ENCODE results near the gene DGKA.
"Not testable (repeated sequence)": the region's sequence is repeated elsewhere in the genome, so short reads cannot be mapped to it uniquely, and the experiment has no call there.

The DGKA gene

DNA sequence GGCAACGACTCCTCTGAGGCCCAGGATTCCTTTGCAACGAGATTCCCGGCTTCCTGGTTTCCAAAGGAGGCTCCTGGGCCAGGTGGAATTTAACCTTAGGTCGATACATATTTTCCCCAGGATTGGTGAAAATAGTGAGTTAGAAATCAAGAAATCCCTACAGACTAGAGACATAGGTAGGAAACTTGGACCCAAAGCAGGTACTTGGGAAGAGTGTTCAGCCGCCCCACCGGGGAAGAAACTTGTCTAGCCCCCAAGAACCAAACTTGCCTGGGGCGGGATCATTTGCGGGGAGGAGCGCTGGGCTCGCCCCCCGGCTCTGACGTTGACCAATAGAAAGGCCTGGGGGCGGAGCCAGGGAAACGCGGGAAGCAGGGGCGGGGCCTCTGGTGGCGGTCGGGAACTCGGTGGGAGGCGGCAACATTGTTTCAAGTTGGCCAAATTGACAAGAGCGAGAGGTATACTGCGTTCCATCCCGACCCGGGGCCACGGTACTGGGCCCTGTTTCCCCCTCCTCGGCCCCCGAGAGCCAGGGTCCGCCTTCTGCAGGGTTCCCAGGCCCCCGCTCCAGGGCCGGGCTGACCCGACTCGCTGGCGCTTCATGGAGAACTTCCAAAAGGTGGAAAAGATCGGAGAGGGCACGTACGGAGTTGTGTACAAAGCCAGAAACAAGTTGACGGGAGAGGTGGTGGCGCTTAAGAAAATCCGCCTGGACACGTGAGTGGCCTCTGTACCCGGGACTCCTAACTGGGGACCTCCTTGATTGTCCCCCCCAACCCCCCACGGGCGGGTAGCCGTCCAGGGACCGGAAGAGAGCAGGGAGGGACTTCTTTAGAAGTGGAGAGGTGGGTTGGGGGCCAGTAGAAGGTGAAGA is 35.7 kb downstream of the DGKA start, which contains the start of gene CDK2:
CDK2 (plus strand) TSS at position 423 of the 874 bp plus-strand sequence; CDS start at position 602, 179 bp downstream.
- DNase-seq (ENCODE audit: low read depth in 2 of 2) = peak; percentile 89 to 94

DNA sequence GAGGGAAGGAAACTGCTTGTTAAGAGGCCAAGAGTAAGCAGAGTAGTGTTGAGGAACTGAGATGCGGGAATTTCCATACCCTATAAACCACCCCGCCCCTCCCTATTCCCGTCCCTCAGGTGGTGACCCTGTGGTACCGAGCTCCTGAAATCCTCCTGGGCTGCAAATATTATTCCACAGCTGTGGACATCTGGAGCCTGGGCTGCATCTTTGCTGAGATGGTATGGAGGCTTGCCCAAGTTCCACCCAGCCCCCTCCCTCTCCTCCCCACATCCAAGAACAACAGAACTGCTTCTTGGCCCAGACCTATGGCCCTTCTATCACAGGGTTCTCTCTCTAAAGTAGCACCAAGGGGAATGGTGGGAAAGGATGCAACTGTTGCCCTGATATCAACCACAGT is 38.4 kb downstream of the DGKA start:
- no peak for DNase-seq (ENCODE audit: low read depth in 2 of 2)

DNA sequence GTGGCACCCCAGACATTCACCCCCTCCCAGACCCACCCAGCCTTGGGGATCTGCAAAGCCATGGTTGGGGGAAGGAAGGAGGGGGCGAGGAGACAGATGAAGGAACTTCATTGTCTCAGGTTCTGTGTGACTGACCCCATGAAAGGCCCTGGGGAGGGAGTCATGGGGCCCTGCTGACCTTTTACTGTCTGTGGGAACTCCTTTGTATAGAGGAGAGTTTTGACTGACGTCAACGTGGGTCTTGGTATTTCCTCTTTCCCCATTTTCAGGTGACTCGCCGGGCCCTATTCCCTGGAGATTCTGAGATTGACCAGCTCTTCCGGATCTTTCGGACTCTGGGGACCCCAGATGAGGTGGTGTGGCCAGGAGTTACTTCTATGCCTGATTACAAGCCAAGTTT is 39.8 kb downstream of the DGKA start:
- no peak for DNase-seq (ENCODE audit: low read depth in 2 of 2)

DNA sequence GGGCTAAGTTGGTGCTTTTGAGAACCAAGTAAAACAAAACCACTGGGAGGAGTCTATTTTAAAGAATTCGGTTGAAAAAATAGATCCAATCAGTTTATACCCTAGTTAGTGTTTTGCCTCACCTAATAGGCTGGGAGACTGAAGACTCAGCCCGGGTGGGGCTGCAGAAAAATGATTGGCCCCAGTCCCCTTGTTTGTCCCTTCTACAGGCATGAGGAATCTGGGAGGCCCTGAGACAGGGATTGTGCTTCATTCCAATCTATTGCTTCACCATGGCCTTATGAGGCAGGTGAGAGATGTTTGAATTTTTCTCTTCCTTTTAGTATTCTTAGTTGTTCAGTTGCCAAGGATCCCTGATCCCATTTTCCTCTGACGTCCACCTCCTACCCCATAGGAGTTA is 41.1 kb downstream of the DGKA start:
- no peak for DNase-seq (ENCODE audit: low read depth in 2 of 2)

DNA sequence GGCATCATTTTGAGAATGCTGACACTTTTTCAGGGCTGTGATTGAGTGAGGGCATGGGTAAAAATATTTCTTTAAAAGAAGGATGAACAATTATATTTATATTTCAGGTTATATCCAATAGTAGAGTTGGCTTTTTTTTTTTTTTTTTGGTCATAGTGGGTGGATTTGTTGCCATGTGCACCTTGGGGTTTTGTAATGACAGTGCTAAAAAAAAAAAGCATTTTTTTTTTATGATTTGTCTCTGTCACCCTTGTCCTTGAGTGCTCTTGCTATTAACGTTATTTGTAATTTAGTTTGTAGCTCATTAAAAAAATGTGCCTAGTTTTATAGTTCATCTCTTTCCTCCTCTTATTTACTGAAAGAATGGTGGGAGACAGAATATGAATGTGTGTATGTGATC is 41.5 kb downstream of the DGKA start:
- no peak for DNase-seq (ENCODE audit: low read depth in 2 of 2)

DNA sequence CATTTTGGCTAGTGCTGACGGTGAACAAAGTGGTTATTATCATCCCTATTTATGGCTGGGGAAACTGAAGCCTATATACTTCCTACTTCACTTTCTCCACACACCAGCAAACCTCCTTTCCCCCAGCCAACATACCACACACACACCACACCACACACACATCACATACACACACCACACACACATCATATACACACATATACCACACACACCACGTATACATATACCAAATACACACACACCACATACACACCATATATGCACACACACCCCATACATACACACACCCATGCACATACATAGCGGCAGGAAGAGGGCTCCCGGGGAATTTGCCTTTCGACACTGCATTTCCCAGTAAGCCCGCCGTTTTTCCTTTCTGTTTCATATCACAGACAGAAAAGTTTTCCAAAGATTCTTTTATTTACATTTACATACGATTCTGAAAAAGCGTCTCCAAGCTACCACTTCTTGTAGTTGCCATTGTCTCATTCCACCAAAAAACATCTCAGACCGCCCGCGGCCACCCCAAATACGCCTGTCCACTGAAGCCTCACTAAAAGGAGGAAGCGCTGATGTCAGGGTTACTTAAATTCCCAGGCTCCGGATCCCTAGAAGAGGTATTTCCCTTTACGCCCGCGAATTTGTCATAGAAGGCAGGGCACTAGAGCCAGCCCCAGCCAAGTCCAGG is 42.1 kb downstream of the DGKA start:
- DNase-seq (ENCODE audit: low read depth in 2 of 2) = no peak

DNA sequence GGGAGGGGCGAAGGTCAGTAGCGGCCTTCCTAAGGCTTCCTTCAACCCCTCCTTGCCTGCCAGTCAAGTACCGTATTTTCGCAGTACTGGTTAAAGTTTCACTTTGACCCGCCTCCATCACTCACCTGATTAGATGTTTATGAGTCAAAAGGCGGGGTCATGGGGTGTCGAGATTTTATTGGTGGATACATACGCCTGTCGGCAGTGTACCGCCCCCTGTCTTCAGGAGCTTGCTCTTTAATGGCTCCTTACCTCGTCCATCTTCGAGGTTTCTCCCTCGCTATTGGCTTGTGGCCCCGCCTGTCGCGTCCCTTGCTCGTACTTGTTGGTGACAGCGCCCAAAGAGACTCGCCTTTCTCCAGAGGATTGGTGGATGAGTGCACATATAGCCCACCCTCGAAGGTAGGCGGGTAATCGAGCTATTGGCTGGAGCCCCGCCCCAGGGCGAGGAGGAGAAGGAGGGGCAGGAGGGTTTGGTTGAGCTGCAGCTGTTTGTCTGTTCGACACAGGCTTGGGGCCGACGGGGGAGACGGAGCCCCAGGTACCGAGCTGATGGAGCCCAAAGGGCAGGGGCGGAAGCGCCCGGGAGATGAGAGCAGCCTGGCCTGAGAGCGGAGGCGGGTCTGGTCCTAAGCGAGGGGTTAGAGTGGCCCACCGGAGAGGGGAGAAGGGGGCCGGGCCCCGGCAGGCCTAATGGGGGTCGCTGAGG is 42.8 kb downstream of the DGKA start, which contains the start of gene RAB5B:
RAB5B (plus strand) TSS at position 480 of the 709 bp plus-strand sequence. CDS start 12,883 bp downstream, outside the sequence.
- DNase-seq (ENCODE audit: low read depth in 2 of 2) = peak; percentile 90 to 96

DNA sequence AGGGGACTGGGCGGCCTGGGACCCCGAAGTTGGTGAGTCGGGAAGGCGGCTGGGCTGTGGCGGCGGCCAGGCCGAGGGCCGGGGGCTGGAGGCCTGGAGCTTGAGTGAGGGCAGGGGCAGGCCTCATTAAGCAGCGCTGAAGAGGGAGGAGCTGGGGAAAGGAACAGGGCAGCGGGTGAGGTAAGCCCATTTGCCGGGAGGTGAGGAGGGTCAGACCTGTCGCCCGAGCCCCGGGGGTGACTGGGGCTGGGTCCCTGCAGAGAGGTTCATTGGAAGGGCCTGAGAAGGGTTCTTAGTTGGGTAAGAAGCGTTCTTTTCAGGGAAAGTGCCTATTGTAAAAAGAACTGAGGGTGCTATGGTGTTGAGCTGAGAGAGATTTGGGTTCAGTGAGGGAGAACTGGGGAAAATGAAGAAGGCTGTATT is 43.4 kb downstream of the DGKA start:
- peak in 1 of 2 donors; percentile 11 for DNase-seq (ENCODE audit: low read depth in 2 of 2)

DNA sequence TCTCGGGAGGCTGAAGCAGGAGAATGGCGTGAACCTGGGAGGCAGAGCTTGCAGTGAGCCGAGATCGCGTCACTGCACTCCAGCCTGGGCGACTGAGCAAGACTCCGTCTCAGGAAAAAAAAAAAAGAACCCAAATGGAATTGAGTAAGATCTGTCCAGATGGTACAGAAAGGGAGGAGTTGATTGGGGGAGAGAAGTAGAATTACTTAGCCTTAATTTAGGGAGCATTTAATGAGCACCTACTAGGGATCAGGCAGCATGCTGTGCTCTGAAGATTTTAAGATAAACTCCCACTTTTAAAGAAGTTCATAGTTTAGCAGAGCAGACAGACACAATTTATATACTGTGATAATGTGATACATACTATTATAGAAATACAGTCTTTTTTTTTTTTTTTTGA is 47.4 kb downstream of the DGKA start:
- no peak for DNase-seq (ENCODE audit: low read depth in 2 of 2)

DNA sequence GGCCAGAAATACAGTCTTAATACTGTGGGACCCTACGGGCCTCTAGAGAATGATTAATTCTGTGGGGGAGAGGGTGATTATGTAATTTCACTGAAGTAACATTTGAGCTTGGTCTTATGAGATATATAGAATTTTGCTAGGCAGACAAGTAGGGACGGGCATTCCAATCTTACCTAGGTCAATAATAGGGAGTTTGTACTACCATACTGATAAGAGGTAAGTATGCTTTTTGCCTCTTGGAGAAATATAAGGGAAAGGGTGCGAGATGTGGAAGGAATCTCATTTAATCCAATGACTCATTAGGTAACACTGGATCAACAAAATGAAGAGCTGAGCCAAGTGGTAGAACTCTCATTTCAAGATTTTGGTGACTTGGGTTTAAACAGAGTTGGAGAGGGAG is 48.1 kb downstream of the DGKA start:
- DNase-seq (ENCODE audit: low read depth in 2 of 2) = no peak

DNA sequence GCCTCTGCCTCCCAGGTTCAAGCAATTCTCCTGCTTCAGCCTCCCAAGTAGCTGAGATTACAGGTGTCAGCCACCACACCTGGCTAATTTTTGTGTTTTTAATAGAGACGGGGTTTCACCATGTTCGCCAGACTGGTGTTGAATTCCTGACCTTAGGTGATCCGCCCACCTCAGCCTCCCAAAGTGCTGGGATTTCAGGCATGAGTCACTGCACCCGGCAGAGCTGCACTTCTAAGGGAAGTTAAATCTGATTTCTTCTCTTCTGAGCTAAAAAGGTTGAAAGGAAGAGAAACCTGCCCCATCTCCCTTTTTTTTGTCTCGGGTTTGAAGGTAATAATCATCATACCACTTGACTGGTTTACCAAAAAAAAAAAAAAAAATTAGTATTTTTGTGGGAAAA is 50.9 kb downstream of the DGKA start:
- DNase-seq (ENCODE audit: low read depth in 2 of 2) = not testable (repeated sequence)

DNA sequence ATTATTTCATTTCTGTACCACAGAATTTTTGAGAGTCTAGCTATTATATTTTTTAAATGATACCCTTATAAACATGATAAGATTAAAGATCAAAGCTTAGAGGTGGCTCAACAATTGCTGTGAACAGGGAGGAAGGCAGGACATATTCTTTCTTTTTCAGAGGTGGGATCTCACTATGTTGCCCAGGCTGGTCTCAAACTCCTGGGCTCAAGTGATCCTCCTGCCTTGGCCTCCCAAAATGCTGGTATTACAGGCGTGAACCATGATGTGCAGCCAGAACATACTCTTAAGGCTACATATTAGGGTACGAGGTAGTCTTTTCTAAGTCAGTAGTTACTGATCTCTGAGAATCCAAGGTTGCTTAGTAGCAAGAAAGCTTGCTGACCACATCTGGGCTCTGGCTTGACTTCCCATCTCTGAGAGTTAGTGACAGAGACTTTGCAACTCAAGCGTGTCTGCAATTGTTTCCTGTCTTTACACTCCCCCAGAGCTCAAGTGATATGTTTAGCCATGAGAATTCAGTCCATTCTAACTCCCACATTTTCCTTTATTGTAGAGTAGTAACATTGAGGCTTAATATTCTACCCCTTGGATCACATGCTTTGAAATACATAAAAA is 51.5 kb downstream of the DGKA start:
- DNase-seq (ENCODE audit: low read depth in 2 of 2) = no peak

DNA sequence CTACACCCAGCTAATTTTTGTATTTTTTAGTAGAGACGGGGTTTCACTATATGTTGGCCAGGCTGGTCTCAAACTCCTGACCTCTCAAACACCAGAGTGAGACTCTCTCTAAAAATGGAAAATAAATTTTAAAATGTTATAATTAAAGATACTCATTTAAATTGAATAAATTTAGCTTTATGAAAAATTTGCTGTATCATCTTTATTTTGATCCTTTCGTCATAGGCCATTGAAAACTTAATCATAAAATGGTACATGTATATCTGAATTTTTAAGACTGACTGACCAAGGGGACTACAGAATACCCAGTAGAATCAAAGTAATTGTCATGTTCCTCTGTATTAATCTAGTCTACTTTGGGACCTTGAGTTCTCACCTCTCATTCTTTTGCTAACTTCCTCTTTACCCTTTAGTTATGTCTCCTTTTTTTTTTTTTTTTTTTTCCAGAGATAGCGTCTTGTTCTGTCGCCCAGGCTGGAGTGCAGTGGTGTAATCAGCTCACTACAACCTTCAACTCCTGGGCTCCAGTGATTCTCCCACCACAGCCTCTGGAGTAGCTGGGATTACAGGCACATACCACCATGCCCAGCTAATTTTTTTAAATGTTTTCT is 52.4 kb downstream of the DGKA start:
- no peak for DNase-seq (ENCODE audit: low read depth in 2 of 2)

DNA sequence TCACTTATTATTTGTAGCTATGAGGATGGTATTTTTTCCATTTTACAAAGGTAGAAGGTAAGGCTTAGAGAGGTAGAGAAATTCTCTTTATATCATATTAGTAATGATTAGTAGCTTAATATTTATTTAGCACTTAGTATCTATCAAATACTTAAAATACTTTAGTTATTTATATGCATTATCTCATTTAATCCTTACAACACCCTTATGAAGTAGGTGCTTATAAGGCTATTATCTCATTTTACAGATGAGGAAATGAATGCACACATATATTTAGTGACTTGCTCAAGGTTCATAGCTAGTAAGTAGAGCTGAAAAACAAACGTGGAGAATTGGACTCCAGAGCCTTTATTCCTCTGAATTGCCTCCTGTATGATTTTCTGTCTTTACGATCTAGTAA is 53.9 kb downstream of the DGKA start:
- no peak for DNase-seq (ENCODE audit: low read depth in 2 of 2)

DNA sequence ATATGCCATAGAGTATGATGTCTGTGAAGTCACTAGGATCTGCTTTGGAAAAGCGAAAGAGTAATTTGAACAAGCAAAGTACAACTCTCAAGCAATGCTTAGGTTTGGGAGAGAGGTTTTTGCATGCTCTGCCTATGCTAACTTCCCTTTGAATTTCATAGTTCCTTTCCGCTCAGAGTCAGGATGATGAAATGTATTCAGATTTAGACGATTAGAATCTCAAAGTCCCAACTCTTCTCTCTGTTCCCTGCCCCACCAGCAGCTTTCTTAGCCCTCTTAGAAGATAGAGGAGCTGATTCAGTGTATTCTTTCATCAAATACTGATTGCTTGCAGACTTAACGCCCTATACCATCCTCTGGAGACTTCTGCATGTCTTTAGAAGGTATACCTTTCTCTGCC is 54.4 kb downstream of the DGKA start:
- DNase-seq (ENCODE audit: low read depth in 2 of 2) = no peak

DNA sequence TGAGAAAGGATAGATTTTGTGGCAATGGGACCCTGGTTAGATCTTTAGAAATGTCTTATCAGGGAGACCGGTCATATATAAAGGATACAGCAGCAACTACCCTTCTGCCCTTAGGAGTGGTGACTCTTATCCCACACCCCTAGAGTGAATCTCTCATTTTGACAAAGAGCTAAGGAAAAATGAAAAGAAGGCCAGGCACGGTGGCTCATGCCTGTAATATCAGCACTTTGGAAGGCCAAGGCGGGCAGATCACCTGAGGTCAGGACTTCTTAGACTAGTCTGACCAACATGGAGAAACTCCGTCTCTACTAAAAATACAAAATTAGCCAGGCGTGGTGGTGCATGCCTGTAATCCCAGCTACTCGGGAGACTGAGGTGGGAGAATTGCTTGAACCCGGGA is 55.0 kb downstream of the DGKA start:
- not testable (repeated sequence) for DNase-seq (ENCODE audit: low read depth in 2 of 2)

DNA sequence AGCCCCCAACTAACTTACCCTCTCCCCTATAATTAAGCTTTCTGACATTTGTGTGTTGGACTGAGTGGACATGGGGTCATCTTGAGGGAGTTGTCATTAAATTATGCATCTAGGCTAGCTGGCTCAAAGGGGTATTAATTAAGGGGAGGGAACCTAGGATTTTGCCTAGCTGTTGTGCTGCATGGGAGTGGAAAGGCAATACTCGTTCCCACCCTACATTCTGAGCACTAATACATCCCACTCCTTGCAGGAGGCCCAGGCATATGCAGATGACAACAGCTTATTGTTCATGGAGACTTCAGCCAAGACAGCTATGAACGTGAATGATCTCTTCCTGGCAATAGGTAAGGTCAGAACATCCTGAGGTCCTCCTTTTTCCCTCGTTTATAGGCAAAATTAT is 60.1 kb downstream of the DGKA start:
- DNase-seq (ENCODE audit: low read depth in 2 of 2) = no peak

DNA sequence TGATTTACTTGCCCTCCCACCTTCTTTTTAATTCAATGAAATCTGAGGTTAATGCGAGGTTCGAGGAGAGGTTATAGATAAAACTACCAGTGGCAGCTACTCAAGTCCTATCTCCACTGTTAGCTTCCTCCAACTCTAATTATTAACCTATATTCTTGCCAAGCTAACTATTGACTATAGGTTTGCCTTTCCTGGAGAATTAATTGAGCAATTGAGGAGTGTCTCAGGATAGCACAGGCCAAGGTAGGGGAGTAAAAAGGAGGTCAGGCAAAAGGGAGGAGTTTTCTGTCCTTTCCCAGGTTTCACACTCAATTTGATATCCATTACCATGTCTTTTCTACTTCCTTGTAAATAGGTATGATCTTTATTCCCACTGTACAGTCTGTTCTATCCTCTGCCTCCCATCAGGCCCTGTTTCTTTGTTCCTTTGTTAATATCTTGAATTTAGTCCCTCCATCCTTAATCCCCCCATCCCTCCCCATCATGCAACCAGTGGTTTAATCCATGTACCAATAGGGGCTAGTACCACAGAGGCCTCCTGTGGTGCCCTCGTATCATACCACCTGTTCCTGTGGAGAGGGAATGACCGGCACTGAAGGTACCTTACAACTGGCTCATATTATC is 62.4 kb downstream of the DGKA start:
- no peak for DNase-seq (ENCODE audit: low read depth in 2 of 2)

DNA sequence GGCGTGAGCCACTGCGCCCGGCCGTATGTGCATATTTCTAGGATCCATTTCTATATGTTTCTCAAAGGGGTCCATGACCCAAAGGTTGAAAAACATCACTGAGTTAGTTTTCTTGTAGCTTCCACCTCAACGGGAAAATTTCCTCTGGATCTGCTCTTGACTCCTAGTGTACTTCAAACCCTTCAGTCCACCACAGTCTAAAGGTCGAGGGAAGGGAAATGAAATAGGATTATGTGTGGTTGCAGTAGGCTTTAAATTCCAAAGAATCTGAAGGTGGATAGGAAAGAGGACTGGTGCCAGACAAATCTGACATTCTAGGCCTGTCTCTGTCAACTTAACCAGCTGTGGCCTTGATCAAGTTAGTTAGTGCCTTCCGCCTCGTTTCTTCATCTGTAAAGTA is 64.4 kb downstream of the DGKA start:
- DNase-seq (ENCODE audit: low read depth in 2 of 2) = no peak

DNA sequence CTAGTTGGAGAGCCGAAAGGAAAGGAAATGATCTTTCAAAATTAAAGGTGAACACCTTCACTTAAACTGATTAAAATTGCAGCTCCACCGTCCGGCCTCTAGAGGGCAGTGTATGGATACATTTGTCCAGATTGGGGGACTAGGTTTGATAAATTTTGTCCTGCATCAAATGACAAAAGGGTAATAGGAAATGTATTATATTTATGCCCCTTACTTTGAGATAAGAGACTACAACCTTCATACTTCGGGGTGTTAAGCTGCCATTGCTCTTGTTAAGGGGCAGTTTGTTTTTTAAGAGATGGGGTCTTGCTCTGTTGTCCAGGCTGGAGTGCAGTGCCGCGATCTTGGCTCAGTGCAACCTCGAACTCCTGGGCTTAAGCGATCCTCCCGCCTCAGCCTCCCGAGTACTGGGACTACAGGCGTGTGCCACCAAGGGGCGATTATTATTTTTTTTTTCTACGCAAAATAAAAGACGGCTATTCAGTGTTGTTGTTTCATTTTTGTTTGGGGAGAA is 65.3 kb downstream of the DGKA start:
- no peak for DNase-seq (ENCODE audit: low read depth in 2 of 2)
